Mucosa of rectum (tissue), 2 donors: ENCODE results near the gene SETDB1.
A peak's percentile ranks its signal among the peaks of the same experiment; 100 is the strongest.

ENCODE experiments used
- H3K27ac ChIP-seq, 2 donors: one replicate each; pipeline ENCODE4 v1.7.0; 2013; ENCODE audit warnings: inconsistent platforms in 2 of 2, low read depth in 2 of 2, low read length in 2 of 2
- H3K27me3 ChIP-seq, 2 donors: one replicate each; pipeline ENCODE4 v1.7.0; 2013; ENCODE audit warnings: low read length in 2 of 2; ENCODE audit not compliant: control insufficient read depth in 2 of 2, insufficient read depth in 2 of 2
- H3K36me3 ChIP-seq, 2 donors: one replicate each; pipeline ENCODE4 v1.7.0; 2013; ENCODE audit warnings: low read length in 2 of 2; ENCODE audit not compliant: control insufficient read depth in 2 of 2, insufficient read depth in 2 of 2
- H3K4me1 ChIP-seq, 2 donors: one replicate each; pipeline ENCODE4 v1.7.0; 2013; ENCODE audit warnings: low read length in 2 of 2, mild to moderate bottlenecking in 1 of 2; ENCODE audit not compliant: control insufficient read depth in 2 of 2, insufficient read depth in 2 of 2
- H3K4me3 ChIP-seq, 2 donors: one replicate each; pipeline ENCODE4 v1.7.0; 2013; ENCODE audit warnings: low read length in 2 of 2
- H3K9ac ChIP-seq, 2 donors: one replicate each; pipeline ENCODE4 v1.7.0; 2013; ENCODE audit warnings: low read length in 2 of 2, low read depth in 1 of 2, mild to moderate bottlenecking in 1 of 2
- H3K9me3 ChIP-seq, 2 donors: one replicate each; pipeline ENCODE4 v1.7.0; 2013; ENCODE audit warnings: low read length in 2 of 2; ENCODE audit not compliant: control insufficient read depth in 2 of 2
- donor health status: healthy.
- donor health status: Normal muscosa, but diverticular disease.

The SETDB1 gene

DNA sequence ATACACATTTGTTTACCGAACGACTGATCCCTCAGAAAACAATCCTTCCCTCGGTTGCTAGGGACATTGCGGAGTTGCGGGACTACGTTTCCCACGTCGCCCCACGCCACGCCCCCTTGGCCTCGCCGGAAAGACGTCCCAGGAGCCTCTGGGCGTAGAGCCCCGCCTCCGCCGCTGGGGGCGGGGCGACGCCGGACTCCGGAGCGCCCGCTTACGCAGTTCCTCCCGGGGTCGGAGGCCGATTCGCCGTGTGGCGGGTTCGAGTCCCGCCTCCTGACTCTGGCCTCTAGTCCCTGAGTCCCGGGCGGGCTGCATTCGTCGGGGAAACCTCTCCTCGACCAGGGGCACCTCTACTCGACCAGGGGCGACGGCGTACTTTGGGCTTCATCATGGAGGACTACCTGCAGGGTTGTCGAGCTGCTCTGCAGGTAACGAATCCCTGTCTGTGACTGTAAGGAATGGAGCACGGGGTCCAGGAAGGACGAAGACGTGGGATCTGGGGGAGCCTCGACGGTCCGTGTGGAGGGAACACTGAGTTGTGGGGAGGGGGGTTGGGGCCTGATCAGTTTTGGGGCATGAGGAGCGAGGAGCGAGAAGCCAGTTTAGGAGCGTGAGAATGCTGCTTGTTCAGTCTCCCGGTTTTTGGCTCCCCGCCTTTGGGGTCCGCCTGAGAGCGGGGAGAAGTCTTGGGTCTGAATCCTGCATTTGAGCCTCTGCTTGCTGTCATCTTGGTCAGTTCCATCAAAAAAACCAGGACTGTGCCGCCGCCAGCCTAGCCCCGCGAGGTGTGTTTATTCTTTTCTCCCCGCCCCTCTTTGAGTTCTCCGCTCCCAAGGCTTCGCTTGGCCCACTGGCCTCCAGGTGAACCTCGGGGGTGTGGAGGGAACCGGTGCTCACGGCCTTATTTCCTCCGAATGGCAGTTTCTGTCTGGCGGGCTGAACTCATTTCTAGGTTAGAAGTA is 82.4 kb downstream of the SETDB1 start, which contains the start of gene PRUNE1:
TSS of gene PRUNE1 (plus strand) at position 206 of the 962 bp plus-strand sequence. CDS start at position 390, 184 bp downstream.
- Histone ChIP-seq H3K36me3 (no peaks in the 10 kb centered on the region), H3K4me1 (peaks cover 45% of the 10 kb centered on the region in 2 donors), H3K9me3 (no peaks in the 10 kb centered on the region)

DNA sequence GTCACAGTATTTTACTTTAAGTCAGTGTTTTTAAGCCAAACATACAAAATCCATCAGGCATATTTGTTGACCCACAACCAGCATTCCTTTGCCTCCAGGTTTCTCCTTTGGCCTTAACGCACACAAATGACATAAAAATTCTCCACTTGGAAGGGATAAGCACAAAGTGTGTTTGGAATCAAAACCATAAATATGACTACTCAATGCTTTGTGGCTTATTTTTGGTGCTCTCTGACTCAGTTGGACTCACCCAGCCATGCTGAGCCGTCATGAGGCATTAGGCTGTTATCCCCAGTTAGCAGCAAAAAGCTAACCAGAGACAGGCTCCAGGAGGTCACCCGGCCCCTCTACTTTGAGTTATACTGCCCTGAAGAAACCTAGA is 83.0 kb downstream of the SETDB1 start:
- peak overlapping the region; percentile 84 to 90 for H3K4me3 ChIP-seq
- no peaks in the 10 kb centered on the region for H3K27me3 ChIP-seq
- H3K4me1 ChIP-seq: peaks cover 43 to 49% of the 10 kb centered on the region in 2 donors
- H3K27ac ChIP-seq: peak overlapping the region; percentile 87 to 88
- no peaks in the 10 kb centered on the region for H3K9me3 ChIP-seq
- H3K36me3 ChIP-seq: no peaks in the 10 kb centered on the region
- peak overlapping the region; percentile 90 to 92 for H3K9ac ChIP-seq

More for the DNA sequence above, 82.4 kb downstream of the SETDB1 start, which contains the start of gene PRUNE1:
- Histone ChIP-seq H3K4me3 (peak within 1 kb of the TSS; percentile 84 to 90), H3K27ac (peak within 1 kb of the TSS; percentile 88 to 93), H3K9ac (peak within 1 kb of the TSS; percentile 90 to 92), H3K27me3 (no peaks in the 10 kb centered on the region)

DNA sequence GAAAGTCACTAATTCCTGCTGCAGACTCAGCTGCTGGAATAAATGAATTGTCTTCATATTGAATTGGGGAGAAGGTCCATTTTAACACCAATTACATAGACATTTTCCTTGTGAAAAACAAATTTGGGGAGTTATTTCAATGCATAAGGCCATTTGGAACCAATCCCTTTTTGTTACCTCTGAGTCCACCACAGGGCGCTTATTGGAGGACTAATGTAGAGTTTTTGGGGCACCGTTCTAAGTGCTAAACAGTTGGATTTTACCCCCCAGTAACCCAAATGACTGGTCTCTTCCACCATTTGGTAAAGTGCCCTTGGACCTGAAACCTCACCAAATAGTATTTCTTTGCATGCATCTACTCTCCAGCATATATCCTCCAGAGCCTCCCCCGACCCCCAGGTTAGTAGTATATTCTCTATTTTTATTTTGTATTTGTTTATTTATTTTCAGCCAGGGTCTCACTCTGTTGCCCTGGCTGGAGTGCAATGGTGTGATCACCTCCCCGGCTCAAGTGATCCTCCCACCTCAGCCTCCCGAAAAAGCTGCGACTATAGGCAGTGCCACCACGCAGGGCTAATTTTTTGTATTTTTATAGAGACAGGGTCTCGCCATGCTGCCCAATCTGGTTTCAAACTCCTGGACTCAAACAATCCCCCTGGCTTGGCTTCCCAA is 83.6 kb downstream of the SETDB1 start:
- Histone ChIP-seq H3K36me3 (no peaks in the 10 kb centered on the region), H3K4me1 (peaks cover 42 to 50% of the 10 kb centered on the region in 2 donors), H3K9me3 (no peaks in the 10 kb centered on the region), H3K4me3 (peak overlapping the region; percentile 84 to 90), H3K27me3 (no peaks in the 10 kb centered on the region), H3K27ac (peak overlapping the region in 1 of 2 donors; percentile 88), H3K9ac (peak overlapping the region; percentile 90 to 92)

DNA sequence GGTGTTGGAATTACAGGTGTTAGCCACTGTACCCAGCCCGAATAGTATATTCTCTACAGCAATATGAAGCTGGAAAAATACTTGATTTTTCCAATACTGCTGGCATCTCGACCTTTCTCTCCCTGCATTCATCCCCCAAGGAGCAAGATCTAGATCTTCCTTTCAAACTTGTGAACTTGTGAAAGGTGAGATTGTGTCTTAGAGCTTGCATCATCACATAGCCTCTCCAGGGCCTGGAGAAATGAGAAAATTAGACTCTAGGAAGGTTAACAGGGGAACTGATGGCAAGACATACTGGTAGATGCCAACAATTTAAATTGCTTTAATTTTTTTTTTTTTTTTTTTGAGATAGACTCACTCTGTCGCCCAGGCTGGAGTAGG is 84.2 kb downstream of the SETDB1 start:
- Histone ChIP-seq H3K4me3 (no peak overlapping the region), H3K4me1 (peaks cover 39 to 50% of the 10 kb centered on the region in 2 donors), H3K9ac (no peak overlapping the region)

DNA sequence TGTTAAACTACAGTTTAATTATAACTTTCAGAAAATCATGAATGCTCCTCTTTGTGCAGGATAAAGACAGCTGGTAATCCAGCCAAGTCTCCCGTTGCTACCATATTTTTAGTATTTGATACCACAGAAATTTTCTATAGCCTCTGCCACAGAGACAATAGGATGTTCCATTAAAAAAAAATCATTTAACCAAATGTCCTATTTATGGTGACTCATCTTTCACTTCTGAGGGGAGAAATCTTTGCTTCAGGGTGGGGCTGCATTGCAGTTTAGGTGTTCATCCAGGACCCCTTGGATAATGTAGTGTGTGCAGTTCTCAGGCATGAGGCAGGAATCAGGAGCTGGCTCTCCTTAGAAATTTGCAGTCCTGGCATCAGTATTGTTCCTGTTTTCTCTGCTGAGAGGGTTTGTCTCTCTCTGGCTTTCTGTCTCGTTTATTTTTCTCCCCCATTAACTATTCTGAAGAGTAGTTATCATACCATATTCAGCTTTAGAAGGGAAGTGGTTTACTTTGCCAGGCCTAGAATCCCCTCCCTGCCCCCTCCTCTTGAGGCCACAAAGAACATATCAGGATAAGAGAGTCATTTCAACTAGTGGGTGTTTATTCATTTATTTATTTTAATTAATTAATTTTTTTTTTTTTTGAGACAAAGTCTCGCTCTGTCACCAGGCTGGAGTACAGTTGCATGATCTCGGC is 85.1 kb downstream of the SETDB1 start:
- Histone ChIP-seq H3K9me3 (no peaks in the 10 kb centered on the region), H3K27me3 (no peaks in the 10 kb centered on the region), H3K36me3 (no peaks in the 10 kb centered on the region), H3K27ac (peak overlapping the region in 1 of 2 donors; percentile 9), H3K4me1 (peaks cover 35 to 41% of the 10 kb centered on the region in 2 donors), H3K9ac (no peak overlapping the region), H3K4me3 (no peak overlapping the region)

More for the DNA sequence above, 84.2 kb downstream of the SETDB1 start:
- Histone ChIP-seq H3K27me3 (no peaks in the 10 kb centered on the region), H3K36me3 (no peaks in the 10 kb centered on the region), H3K27ac (no peak overlapping the region), H3K9me3 (no peaks in the 10 kb centered on the region)

- peak overlapping the region; percentile 1 to 27 for H3K4me3 ChIP-seq
- H3K27me3 ChIP-seq: no peaks in the 10 kb centered on the region
- no peaks in the 10 kb centered on the region for H3K36me3 ChIP-seq
- no peak overlapping the region for H3K9ac ChIP-seq
- peak overlapping the region; percentile 62 to 63 for H3K27ac ChIP-seq
- H3K9me3 ChIP-seq: no peaks in the 10 kb centered on the region
- H3K4me1 ChIP-seq: peaks cover 28 to 30% of the 10 kb centered on the region in 2 donors
Measured at GRCh38 chr1:151012684-151013471, 86.7 kb downstream of the SETDB1 start.

DNA sequence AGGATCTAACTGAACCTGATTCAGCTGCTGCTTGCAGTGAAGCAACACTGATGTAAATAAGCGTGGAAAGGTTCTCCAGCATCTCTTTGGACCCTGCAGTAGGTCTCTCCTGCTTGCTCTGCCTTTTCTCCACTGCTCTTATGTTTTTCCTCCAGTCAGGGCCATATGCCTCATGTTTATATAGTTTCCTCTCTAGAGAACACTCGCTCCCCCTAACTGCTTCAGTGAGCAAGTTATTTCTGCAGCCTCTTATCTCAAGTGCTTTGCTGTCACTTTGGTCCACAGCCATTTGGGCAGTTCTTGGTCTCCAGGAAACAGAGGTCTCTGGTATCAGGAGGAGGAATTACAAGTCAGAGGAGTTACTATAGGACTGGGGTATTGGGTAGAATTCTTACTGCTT is 87.4 kb downstream of the SETDB1 start:
- Histone ChIP-seq H3K9me3 (no peaks in the 10 kb centered on the region), H3K4me3 (peak overlapping the region; percentile 1 to 27), H3K27me3 (no peaks in the 10 kb centered on the region), H3K4me1 (peaks cover 28 to 30% of the 10 kb centered on the region in 2 donors), H3K27ac (peak overlapping the region; percentile 62 to 63), H3K36me3 (peaks cover 0 to 5% of the 10 kb centered on the region in 2 donors), H3K9ac (no peak overlapping the region)
